Endothelial cell of umbilical vein (primary cell): ENCODE measurements around the gene GPRC5D. TPM values are rescaled to one million over a fixed set of nuclear protein-coding genes. Genes with fewer than 3 reads are reported as not detected.

Experiments
- BruUV-seq: library from RNA; stranded (reverse); fragments of 400-500 nt; replicated peaks from 2 replicates; lab custom pipeline; 2021; lab: Mats Ljungman, UMichigan
- CTCF ChIA-PET: fragments of 300-600, 350-600 bp; sonication (Branson Sonifier 250); formaldehyde crosslinking; loops from one replicate; lab custom pipeline; 2021; ENCODE audit warnings: antibody characterized with exemption, inconsistent platforms; lab: Charles Lee
- POLR2A ChIA-PET: fragments of 300-600, 350-600 bp; sonication (Branson Sonifier 250); formaldehyde crosslinking; loops from one replicate; lab custom pipeline; 2021; ENCODE audit warnings: antibody characterized with exemption, inconsistent platforms; lab: Charles Lee
- DNase-seq: peaks from one replicate; pipeline ENCODE4 v3.0.0-alpha.2; 2011; ENCODE audit warnings: low read depth, low spot score
- FAIRE-seq: peaks from 2 replicates; lab custom pipeline; 2011; peaks lifted over from hg19 to GRCh38; lab: Jason Lieb, UNC
- H2AFZ ChIP-seq: 2 replicates; pipeline ENCODE4 v1.6.0; 2012; ENCODE audit warnings: low read depth, low read length, control low read depth, inconsistent platforms
- H3K27ac ChIP-seq: 2 replicates; pipeline ENCODE4 v1.5.1; 2011; ENCODE audit warnings: low read depth, mild to moderate bottlenecking, control low read depth, low read length, moderate library complexity; ENCODE audit not compliant: insufficient read depth
- H3K27me3 ChIP-seq, 2 experiments: 2 replicates each; pipeline versions ENCODE4 v1.6.0 to v1.6.1; 2011; ENCODE audit warnings: low read length in 2 of 2, mixed read lengths in 1 of 2; ENCODE audit not compliant: control insufficient read depth in 2 of 2, insufficient read depth in 2 of 2
- H3K36me3 ChIP-seq, 2 experiments: 2 replicates in 1 of 2; 3 replicates in 1 of 2; pipeline ENCODE4 v1.5.1; 2011; ENCODE audit warnings: low read length in 2 of 2, mild to moderate bottlenecking in 1 of 2, moderate library complexity in 1 of 2; ENCODE audit not compliant: control insufficient read depth in 2 of 2, insufficient read depth in 2 of 2; ENCODE audit errors: extremely low read depth in 1 of 2
- H3K4me1 ChIP-seq: 3 replicates; pipeline ENCODE4 v1.5.1; 2011; ENCODE audit warnings: mild to moderate bottlenecking, low read length; ENCODE audit not compliant: control insufficient read depth, insufficient read depth; ENCODE audit errors: extremely low read depth
- H3K4me2 ChIP-seq: 2 replicates; pipeline ENCODE4 v1.6.1; 2011; ENCODE audit warnings: low read length, control low read depth, mixed read lengths; ENCODE audit not compliant: insufficient read depth
- H3K4me3 ChIP-seq, 3 experiments: fragments of 200-600 bp in 1 of 3; sonication (generic), shearing (Covaris generic) in 1 of 3; replicated peaks in 1 of 3; 2 replicates each; pipeline ENCODE4 v1.5.1; 2011 to 2016; ENCODE audit warnings: control low read depth in 3 of 3, low read length in 3 of 3, mild to moderate bottlenecking in 2 of 3, inconsistent platforms in 1 of 3, low read depth in 1 of 3, moderate library complexity in 1 of 3; ENCODE audit not compliant: insufficient read depth in 1 of 3
- H3K79me2 ChIP-seq: 2 replicates; pipeline ENCODE4 v1.6.0; 2012; ENCODE audit warnings: low read length, inconsistent platforms; ENCODE audit not compliant: control insufficient read depth, insufficient read depth
- H3K9ac ChIP-seq: replicated peaks from 2 replicates; pipeline ENCODE3; 2011; ENCODE audit warnings: low read length, control low read depth; ENCODE audit not compliant: insufficient read depth; ENCODE audit errors: extremely low read depth
- H3K9me1 ChIP-seq: replicated peaks from 3 replicates; pipeline ENCODE4 v1.6.0; 2011; ENCODE audit warnings: mild to moderate bottlenecking, low read length; ENCODE audit not compliant: control insufficient read depth, insufficient read depth; ENCODE audit errors: extremely low read depth
- H3K9me3 ChIP-seq: replicated peaks from 2 replicates; pipeline ENCODE4 v1.5.1; 2012; ENCODE audit warnings: low read length, inconsistent platforms; ENCODE audit not compliant: control insufficient read depth, insufficient read depth
- H4K20me1 ChIP-seq: replicated peaks from 2 replicates; pipeline ENCODE3; 2011; ENCODE audit warnings: mild to moderate bottlenecking, low read length; ENCODE audit not compliant: control insufficient read depth, insufficient read depth; ENCODE audit errors: extremely low read depth
- CTCF ChIP-seq, 2 donors: IDR thresholded peaks; 1 replicate in 1 of 2; 2 replicates in 1 of 2; pipeline ENCODE4 v1.5.1; 2011; ENCODE audit warnings: low read length in 2 of 2, mild to moderate bottlenecking in 2 of 2, moderate library complexity in 2 of 2, control low read depth in 1 of 2, inconsistent platforms in 1 of 2, low read depth in 1 of 2; ENCODE audit not compliant: insufficient read depth in 1 of 2; ENCODE audit errors: extremely low read depth in 1 of 2
- EZH2 ChIP-seq: IDR thresholded peaks from 2 replicates; pipeline ENCODE4 v1.6.1; 2012; ENCODE audit warnings: borderline replicate concordance, low read depth, mild to moderate bottlenecking, moderate library complexity, low read length, inconsistent platforms; ENCODE audit not compliant: severe bottlenecking
- FOS ChIP-seq: IDR thresholded peaks from 2 replicates; pipeline ENCODE4 v1.6.1; 2011; ENCODE audit warnings: mild to moderate bottlenecking, low read length, moderate library complexity, borderline replicate concordance; ENCODE audit not compliant: insufficient read depth
- GATA2 ChIP-seq: IDR thresholded peaks from 2 replicates; pipeline ENCODE4 v1.7.0; 2011; ENCODE audit warnings: low read depth, mild to moderate bottlenecking, moderate library complexity, mixed read lengths, low read length; ENCODE audit not compliant: insufficient read length, insufficient read depth
- JUN ChIP-seq: IDR thresholded peaks from 2 replicates; pipeline ENCODE4 v1.6.1; 2011; ENCODE audit warnings: borderline replicate concordance, low read depth; ENCODE audit not compliant: insufficient read length, insufficient read depth
- MAX ChIP-seq: IDR thresholded peaks from 2 replicates; pipeline ENCODE4 v1.6.1; 2011; ENCODE audit not compliant: insufficient read depth, insufficient read length
- MYC ChIP-seq: IDR thresholded peaks from one replicate; pipeline ENCODE4 v1.6.1; 2011; ENCODE audit warnings: mild to moderate bottlenecking, low read depth, low read length
- POLR2A ChIP-seq: IDR thresholded peaks from 2 replicates; pipeline ENCODE4 v1.6.1; 2012; ENCODE audit warnings: low read depth, mild to moderate bottlenecking, control low read depth, low read length
- POLR2AphosphoS5 ChIP-seq: IDR thresholded peaks from 2 replicates; pipeline ENCODE4 v1.6.1; 2012; ENCODE audit warnings: low read depth, mild to moderate bottlenecking, control low read depth, low read length, moderate library complexity; ENCODE audit not compliant: insufficient read depth
- dilution Hi-C: fragments of 300-500 bp; cut with MboI; formaldehyde crosslinking; loops from one replicate; pipeline ENCODE4 v1.15.0; 2019; ENCODE audit warnings: low sequenced_read_pairs; ENCODE audit not compliant: extremely low pct_ligation_motif_present
- intact Hi-C: fragments of 100-400 bp; cut with micrococcal nuclease; formaldehyde crosslinking; loops from one replicate; pipeline ENCODE4 v1.10.0; 2022
- polyA plus RNA-seq, 4 experiments: library from polyadenylated mRNA; depleted of rRNA in 3 of 4; stranded (reverse) in 3 of 4; unstranded in 1 of 4; fragments of >200 nt; gene quantifications; 2 replicates each; pipeline versions ENCODE4 v1.2.1 to v1.2.3, GENCODE V29; 2011 to 2012; ENCODE audit warnings: missing spikeins in 1 of 4
- total RNA-seq: library from RNA; stranded (reverse); gene quantifications from 2 replicates; pipeline ENCODE4 v1.2.3, GENCODE V29; 2021

GPRC5D gene
- total and polyA plus RNA-seq, 2 donors (not counting 3 experiments of a cell fraction or from before 2014, with no cell fraction given): not detected

DNA sequence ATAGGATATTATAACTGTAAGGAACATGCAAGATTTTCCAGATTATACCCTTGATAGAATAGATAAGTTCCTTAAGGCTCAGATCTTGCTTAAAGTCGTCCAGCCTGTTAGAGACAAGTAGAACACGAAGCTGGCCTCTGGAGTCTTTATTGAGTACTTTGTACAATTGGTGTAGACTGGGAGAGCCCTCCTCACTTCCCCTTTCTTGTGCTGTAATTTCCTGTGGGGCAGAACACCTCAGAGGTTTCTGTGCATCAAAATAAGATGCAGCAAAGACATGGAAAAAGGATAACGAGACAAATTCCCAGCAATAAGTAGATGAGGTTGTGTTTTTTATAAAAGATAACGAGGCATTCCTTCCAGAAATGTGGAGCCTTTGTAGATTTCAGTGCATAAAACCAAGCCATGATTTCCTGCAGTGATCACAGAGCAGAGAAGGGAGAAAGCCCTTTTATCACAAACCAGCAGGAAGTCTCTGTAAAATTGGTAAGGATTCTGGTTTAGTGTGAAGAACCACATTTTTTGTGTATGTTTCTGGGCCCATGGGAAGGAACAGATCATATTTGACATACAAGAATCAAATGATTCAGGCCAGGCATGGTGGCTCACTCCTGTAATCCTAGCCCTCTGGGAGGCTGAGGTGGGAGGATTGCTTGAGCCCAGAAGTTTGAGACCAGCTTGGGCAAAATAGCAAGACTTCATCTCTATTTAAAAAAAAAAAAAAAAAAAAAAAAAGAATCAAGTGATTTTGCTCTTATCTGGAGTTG is 42.6 kb downstream of the GPRC5D start:
- no peak for TF ChIP-seq EZH2
- no peak for TF ChIP-seq JUN
- TF ChIP-seq FOS: no peak
- TF ChIP-seq MYC: no peak
- intact Hi-C loops (no loop called here), dilution Hi-C loops (no loop called here)
- ChIA-PET CTCF (interaction anchor here (0.7 to 2.2 kb wide), 4 partner anchors 8 to 72 kb away, joined by 4 to 10 read pairs (median 6); no protein-coding TSS in a partner anchor), POLR2A (interaction anchor here (1.4 kb wide), 1 partner anchor 18 kb away, joined by 4 read pairs; the partner anchor contains the start of gene GPRC5A)
- BruUV-seq: no TSS peak
- H3K9ac ChIP-seq: no peak overlapping the region
- FAIRE-seq (peak; percentile 82), DNase-seq (no peak)
- peak overlapping the region; percentile 6 for H2AFZ ChIP-seq
- H3K4me3 ChIP-seq: no peak overlapping the region
- H3K4me2 ChIP-seq: peak overlapping the region; percentile 16
- H3K9me3 ChIP-seq: no peaks in the 10 kb centered on the region
- H4K20me1 ChIP-seq: no peaks in the 10 kb centered on the region
- H3K27ac ChIP-seq: peak overlapping the region; percentile 38
- H3K4me1 ChIP-seq: peaks cover 26% of the 10 kb centered on the region
- peaks cover 12% of the 10 kb centered on the region for H3K79me2 ChIP-seq
- H3K27me3 ChIP-seq: no peaks in the 10 kb centered on the region
- no peaks in the 10 kb centered on the region for H3K9me1 ChIP-seq
- H3K36me3 ChIP-seq: peaks cover 0 to 7% of the 10 kb centered on the region in 2 experiments

- intact Hi-C loops: no loop called here
- no peak for TF ChIP-seq MAX
- no peak for TF ChIP-seq EZH2
- no peak for TF ChIP-seq POLR2A
- no peak for TF ChIP-seq FOS
- no peak for TF ChIP-seq POLR2AphosphoS5
- no peak for TF ChIP-seq MYC
- no peak for TF ChIP-seq CTCF (IDR thresholded peaks at IDR 0.05; ENCODE audit: extremely low read depth in 1 of 2, insufficient read depth in 1 of 2, low read depth in 1 of 2, low read length in 2 of 2)
- TF ChIP-seq JUN: no peak
- TF ChIP-seq GATA2: no peak
- BruUV-seq: TSS peak; percentile 5
These were observed 43.3 kb downstream of the GPRC5D start for GRCh38 chr12:12908711-12909110.

More at GRCh38 chr12:12908711-12909110, 43.3 kb downstream of the GPRC5D start:
- peaks cover 14% of the 10 kb centered on the region for H3K79me2 ChIP-seq
- H3K36me3 ChIP-seq: peaks cover 0 to 7% of the 10 kb centered on the region in 2 experiments
- H3K9ac ChIP-seq: no peak overlapping the region
- H3K27me3 ChIP-seq: no peaks in the 10 kb centered on the region
- FAIRE-seq: no peak
- peak overlapping the region; percentile 38 for H3K27ac ChIP-seq
- H4K20me1 ChIP-seq: no peaks in the 10 kb centered on the region
- no peaks in the 10 kb centered on the region for H3K9me1 ChIP-seq
- dilution Hi-C loops: no loop called here
- ChIA-PET POLR2A (no interaction called here), CTCF (interaction anchor here (1.8 to 2.7 kb wide), 4 partner anchors 8 to 72 kb away, joined by 7 to 11 read pairs (median 10); no protein-coding TSS in a partner anchor)
- H3K4me1 ChIP-seq: peaks cover 32% of the 10 kb centered on the region
- no peak overlapping the region for H3K4me2 ChIP-seq
- no peak overlapping the region for H3K4me3 ChIP-seq
- H3K9me3 ChIP-seq: no peaks in the 10 kb centered on the region
- no peak overlapping the region for H2AFZ ChIP-seq
- no peak for DNase-seq
